ENCODE data around the gene CAPSL.

CAPSL gene

DNA sequence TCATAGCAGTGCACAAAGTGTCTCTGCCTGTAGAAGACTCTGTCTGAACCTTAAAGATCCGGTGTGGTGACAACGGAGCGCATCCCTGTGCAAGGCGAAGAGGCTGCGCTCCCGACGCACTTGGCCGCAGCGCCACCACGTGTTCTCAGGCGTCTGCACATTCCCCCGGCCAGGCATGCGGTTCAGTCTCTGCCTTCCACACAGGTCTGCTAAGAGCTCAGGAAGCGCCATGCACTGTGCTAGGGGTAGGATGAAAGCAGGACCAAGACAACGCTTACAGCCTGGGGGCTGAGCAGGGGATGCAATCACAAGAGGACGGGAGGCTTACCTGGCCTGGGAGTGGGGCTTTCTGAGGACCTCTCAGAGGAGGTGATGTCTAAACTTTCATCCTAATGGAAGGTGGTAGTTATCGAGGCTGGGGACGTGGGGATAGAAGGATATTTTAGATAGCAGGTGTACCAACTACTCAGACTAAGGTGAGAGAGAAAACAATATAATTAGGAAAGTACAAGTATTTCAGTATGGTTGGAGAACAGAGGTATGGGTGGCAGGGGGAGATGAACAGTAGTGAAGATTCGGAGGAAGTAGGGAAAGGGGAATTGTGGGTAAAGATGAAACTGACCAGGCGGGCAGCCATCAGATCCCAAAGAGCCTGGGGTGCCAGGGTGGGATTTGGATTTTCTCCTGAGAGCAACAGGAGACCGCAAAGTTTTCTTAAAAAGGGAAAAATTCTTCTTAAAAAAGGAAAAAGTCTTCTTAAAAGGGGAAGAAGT lies 13.3 kb downstream of the CAPSL start:
- Histone ChIP-seq H3K9ac (ENCODE audit: insufficient read length, low read depth) (no peak overlapping the region), H3K4me1 (ENCODE audit: insufficient read depth, insufficient read length) (no peaks in the 10 kb centered on the region), H3K27me3 (ENCODE audit: insufficient read depth, insufficient read length) (peaks cover 20% of the 10 kb centered on the region), H3K4me3 (ENCODE audit: insufficient read length, low read depth) (no peak overlapping the region), H3K36me3 (ENCODE audit: insufficient read depth, insufficient read length, low read length) (no peaks in the 10 kb centered on the region), H3K9me3 (ENCODE audit: insufficient read depth, low read length) (no peaks in the 10 kb centered on the region)
- peak; percentile 39 for DNase-seq (ENCODE audit: low read depth, low spot score)
- TF ChIP-seq YY1 (IDR thresholded peaks at IDR 0.05; ENCODE audit: insufficient read depth, insufficient read length), result no peak
- TF ChIP-seq SUZ12 (IDR thresholded peaks at IDR 0.05; ENCODE audit: extremely low read depth, insufficient read depth, insufficient read length), result no peak
- no peak for TF ChIP-seq ZNF274 (IDR thresholded peaks at IDR 0.05; ENCODE audit: low read depth, low read length)

DNA sequence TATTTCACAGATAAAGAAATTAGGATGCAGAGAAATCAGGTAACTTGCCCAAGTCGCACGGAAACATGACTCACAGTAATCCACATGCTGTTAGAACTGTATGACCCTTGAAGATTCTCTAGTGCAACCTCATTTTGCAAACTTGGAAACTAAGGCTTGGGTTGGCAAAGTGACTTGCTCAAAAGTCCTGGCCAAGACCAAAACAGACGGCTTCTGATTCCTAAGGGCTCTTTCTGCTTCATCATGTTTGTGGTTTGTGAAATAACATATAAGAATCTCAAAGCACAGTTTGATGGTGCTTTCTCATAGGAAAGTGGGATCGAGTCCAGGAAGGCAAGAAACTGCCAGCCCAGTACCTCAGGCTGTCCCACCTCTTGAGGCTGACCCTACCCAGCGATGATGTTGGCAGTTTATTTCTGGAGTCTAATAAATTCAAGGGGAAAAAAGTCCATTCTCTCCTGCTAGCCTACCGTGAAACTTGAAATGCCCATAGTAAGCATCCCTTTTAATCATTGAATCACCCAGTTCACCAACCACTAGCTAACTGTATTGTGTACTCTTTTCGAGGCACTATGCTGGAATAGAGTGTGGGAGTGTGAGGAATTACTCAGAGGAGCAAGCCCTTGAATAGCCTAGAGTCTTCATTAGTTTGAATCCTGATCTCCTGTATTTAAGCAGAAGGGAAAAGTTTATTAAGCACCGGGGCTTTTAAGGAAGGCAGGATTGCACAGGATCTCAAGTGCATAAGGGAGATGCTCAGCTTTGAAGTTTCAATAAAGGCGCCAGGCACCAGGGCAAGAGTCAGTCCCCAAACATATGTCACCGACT lies 14.1 kb downstream of the CAPSL start:
- TF ChIP-seq ZNF274 (IDR thresholded peaks at IDR 0.05; ENCODE audit: low read depth, low read length) (no peak), YY1 (IDR thresholded peaks at IDR 0.05; ENCODE audit: insufficient read depth, insufficient read length) (no peak), SUZ12 (IDR thresholded peaks at IDR 0.05; ENCODE audit: extremely low read depth, insufficient read depth, insufficient read length) (no peak)
- Histone ChIP-seq H3K27me3 (ENCODE audit: insufficient read depth, insufficient read length) (peaks cover 20% of the 10 kb centered on the region), H3K9ac (ENCODE audit: insufficient read length, low read depth) (no peak overlapping the region), H3K4me3 (ENCODE audit: insufficient read length, low read depth) (no peak overlapping the region), H3K4me1 (ENCODE audit: insufficient read depth, insufficient read length) (no peaks in the 10 kb centered on the region), H3K36me3 (ENCODE audit: insufficient read depth, insufficient read length, low read length) (no peaks in the 10 kb centered on the region), H3K9me3 (ENCODE audit: insufficient read depth, low read length) (no peaks in the 10 kb centered on the region)
- no peak for DNase-seq (ENCODE audit: low read depth, low spot score)

DNA sequence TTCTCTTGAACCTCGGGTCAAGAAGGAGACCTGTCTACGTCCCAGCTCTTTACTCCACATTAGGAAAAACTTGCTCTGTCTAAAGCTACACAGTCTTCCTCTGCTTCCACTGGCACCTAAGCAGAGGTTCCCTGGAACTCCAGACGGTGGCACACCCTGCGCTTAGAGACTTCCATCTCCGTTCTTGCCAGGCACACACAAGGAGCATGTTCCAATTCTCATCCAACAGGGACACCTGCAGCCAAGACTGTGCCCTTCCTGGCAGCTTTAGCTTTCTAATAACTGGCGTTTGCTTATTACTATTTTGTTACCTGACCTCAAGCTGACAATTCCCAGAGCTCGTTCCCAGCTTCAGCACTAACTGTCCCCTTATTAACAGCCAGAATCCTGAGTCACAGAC lies 16.0 kb downstream of the CAPSL start:
- no peak overlapping the region for H3K9ac ChIP-seq (ENCODE audit: insufficient read length, low read depth)
- H3K36me3 ChIP-seq (ENCODE audit: insufficient read depth, insufficient read length, low read length), result no peaks in the 10 kb centered on the region
- H3K4me1 ChIP-seq (ENCODE audit: insufficient read depth, insufficient read length), result no peaks in the 10 kb centered on the region
- TF ChIP-seq ZNF274 (IDR thresholded peaks at IDR 0.05; ENCODE audit: low read depth, low read length), result no peak
- TF ChIP-seq SUZ12 (IDR thresholded peaks at IDR 0.05; ENCODE audit: extremely low read depth, insufficient read depth, insufficient read length), result no peak
- TF ChIP-seq YY1 (IDR thresholded peaks at IDR 0.05; ENCODE audit: insufficient read depth, insufficient read length), result no peak
- no peak overlapping the region for H3K4me3 ChIP-seq (ENCODE audit: insufficient read length, low read depth)
- no peak for DNase-seq (ENCODE audit: low read depth, low spot score)
- peaks cover 20% of the 10 kb centered on the region for H3K27me3 ChIP-seq (ENCODE audit: insufficient read depth, insufficient read length)
- H3K9me3 ChIP-seq (ENCODE audit: insufficient read depth, low read length), result no peaks in the 10 kb centered on the region

DNA sequence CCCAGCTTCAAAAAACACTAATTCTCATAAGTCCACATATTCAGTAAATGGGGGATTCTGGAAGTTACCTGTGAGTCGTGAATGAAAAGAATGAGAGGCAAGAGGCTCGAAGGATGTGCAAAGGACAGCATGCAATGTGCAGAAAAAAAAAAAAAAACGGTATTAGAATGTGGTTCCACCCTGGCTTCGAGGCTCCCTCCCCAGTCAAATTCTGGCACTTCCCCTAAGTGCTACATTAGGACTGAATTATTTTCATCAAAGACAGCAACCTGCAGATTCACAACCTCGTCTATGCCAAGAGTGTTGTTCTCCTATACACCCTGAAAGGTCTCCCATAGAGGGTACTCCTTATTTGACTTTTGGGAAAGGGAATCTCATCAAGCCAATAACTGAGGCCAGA lies 16.5 kb downstream of the CAPSL start:
- DNase-seq (ENCODE audit: low read depth, low spot score), result no peak
- TF ChIP-seq YY1 (IDR thresholded peaks at IDR 0.05; ENCODE audit: insufficient read depth, insufficient read length) (no peak), SUZ12 (IDR thresholded peaks at IDR 0.05; ENCODE audit: extremely low read depth, insufficient read depth, insufficient read length) (no peak), ZNF274 (IDR thresholded peaks at IDR 0.05; ENCODE audit: low read depth, low read length) (no peak)
- no peaks in the 10 kb centered on the region for H3K36me3 ChIP-seq (ENCODE audit: insufficient read depth, insufficient read length, low read length)
- no peak overlapping the region for H3K9ac ChIP-seq (ENCODE audit: insufficient read length, low read depth)
- H3K9me3 ChIP-seq (ENCODE audit: insufficient read depth, low read length), result no peaks in the 10 kb centered on the region
- H3K4me1 ChIP-seq (ENCODE audit: insufficient read depth, insufficient read length), result no peaks in the 10 kb centered on the region
- H3K4me3 ChIP-seq (ENCODE audit: insufficient read length, low read depth), result no peak overlapping the region
- peaks cover 20% of the 10 kb centered on the region for H3K27me3 ChIP-seq (ENCODE audit: insufficient read depth, insufficient read length)

DNA sequence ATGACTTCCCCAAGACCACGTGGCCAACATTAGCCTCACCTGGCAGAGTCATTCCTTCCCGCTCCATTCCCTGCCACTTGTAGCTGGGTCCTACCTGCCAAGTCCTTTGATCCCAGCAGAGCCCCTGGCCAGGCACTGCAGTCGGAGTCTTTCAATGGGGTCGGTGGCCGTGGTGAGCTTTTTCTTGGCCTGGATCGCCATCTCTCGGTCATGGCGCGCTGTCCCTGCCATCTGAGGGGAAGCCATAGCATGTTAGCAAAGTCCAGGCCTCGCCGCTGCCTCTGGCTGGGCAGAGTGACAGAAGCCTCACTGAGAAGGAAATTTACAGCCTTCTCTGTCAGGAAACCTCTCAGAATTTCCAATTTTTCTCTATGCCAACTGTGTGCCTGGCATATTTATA lies 17.5 kb downstream of the CAPSL start:
- no peak for DNase-seq (ENCODE audit: low read depth, low spot score)
- H3K9ac ChIP-seq (ENCODE audit: insufficient read length, low read depth), result no peak overlapping the region
- no peaks in the 10 kb centered on the region for H3K36me3 ChIP-seq (ENCODE audit: insufficient read depth, insufficient read length, low read length)
- H3K27me3 ChIP-seq (ENCODE audit: insufficient read depth, insufficient read length), result peaks cover 20% of the 10 kb centered on the region
- no peak overlapping the region for H3K4me3 ChIP-seq (ENCODE audit: insufficient read length, low read depth)
- TF ChIP-seq SUZ12 (IDR thresholded peaks at IDR 0.05; ENCODE audit: extremely low read depth, insufficient read depth, insufficient read length) (no peak), ZNF274 (IDR thresholded peaks at IDR 0.05; ENCODE audit: low read depth, low read length) (no peak), YY1 (IDR thresholded peaks at IDR 0.05; ENCODE audit: insufficient read depth, insufficient read length) (no peak)
- no peaks in the 10 kb centered on the region for H3K4me1 ChIP-seq (ENCODE audit: insufficient read depth, insufficient read length)
- no peaks in the 10 kb centered on the region for H3K9me3 ChIP-seq (ENCODE audit: insufficient read depth, low read length)

DNA sequence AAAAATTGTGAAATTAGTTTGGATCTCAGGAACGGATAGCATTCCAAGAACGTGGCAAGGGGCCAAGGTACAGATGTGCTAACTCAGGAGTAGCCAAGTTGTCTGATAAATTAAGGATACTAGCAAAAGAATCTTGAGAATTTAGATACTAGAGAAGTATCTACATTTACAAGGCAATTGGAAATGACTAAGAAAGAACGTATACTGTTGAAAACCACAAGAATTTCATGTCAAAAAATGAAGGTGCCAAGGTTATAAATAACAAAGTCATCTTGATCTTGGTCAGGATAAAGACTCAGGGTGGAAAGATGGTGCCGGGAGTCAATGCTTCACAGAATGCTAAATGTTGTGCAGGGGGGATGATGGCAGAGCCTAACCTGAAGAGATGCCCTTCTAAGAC lies 19.2 kb downstream of the CAPSL start:
- no peak for DNase-seq (ENCODE audit: low read depth, low spot score)
- Histone ChIP-seq H3K4me1 (ENCODE audit: insufficient read depth, insufficient read length) (no peaks in the 10 kb centered on the region), H3K36me3 (ENCODE audit: insufficient read depth, insufficient read length, low read length) (no peaks in the 10 kb centered on the region), H3K27me3 (ENCODE audit: insufficient read depth, insufficient read length) (peaks cover 5% of the 10 kb centered on the region), H3K9ac (ENCODE audit: insufficient read length, low read depth) (no peak overlapping the region), H3K4me3 (ENCODE audit: insufficient read length, low read depth) (no peak overlapping the region), H3K9me3 (ENCODE audit: insufficient read depth, low read length) (no peaks in the 10 kb centered on the region)
- no peak for TF ChIP-seq SUZ12 (IDR thresholded peaks at IDR 0.05; ENCODE audit: extremely low read depth, insufficient read depth, insufficient read length)
- TF ChIP-seq ZNF274 (IDR thresholded peaks at IDR 0.05; ENCODE audit: low read depth, low read length), result no peak
- TF ChIP-seq YY1 (IDR thresholded peaks at IDR 0.05; ENCODE audit: insufficient read depth, insufficient read length), result no peak

DNA sequence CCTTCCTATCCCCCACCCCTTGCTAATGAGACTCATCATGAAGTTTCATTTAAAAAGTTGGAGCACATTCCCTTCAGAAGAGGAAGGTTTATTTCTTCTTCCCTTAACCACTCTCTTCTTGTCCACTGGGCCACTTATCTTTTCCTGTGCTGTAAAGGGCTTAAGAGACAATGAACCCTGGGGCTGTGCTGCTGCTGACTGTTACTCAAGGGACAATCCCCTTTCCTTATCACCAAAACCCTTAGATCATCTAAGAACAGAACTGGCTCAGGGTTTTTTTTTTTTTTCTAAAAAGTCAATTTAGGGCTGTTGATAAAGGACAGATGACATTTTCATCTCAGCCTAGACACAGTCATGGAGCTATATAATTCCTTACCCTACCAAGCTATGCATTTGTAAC lies 29.6 kb downstream of the CAPSL start:
- H3K9me3 ChIP-seq (ENCODE audit: insufficient read depth, low read length), result peaks cover 5% of the 10 kb centered on the region; the same call in 1 of the 2 replicates
- H3K4me1 ChIP-seq (ENCODE audit: insufficient read depth, insufficient read length), result no peaks in the 10 kb centered on the region
- no peak overlapping the region for H3K9ac ChIP-seq (ENCODE audit: insufficient read length, low read depth)
- H3K36me3 ChIP-seq (ENCODE audit: insufficient read depth, insufficient read length, low read length), result no peaks in the 10 kb centered on the region
- TF ChIP-seq SUZ12 (IDR thresholded peaks at IDR 0.05; ENCODE audit: extremely low read depth, insufficient read depth, insufficient read length) (no peak), YY1 (IDR thresholded peaks at IDR 0.05; ENCODE audit: insufficient read depth, insufficient read length) (no peak), ZNF274 (IDR thresholded peaks at IDR 0.05; ENCODE audit: low read depth, low read length) (no peak)
- no peak overlapping the region for H3K4me3 ChIP-seq (ENCODE audit: insufficient read length, low read depth)
- no peak for DNase-seq (ENCODE audit: low read depth, low spot score)
- no peaks in the 10 kb centered on the region for H3K27me3 ChIP-seq (ENCODE audit: insufficient read depth, insufficient read length)

Measured in NT2/D1 (cell line).